NCI-H2081 (cell line): ENCODE measurements around the gene POU1F1.
"Not testable (repeated sequence)": the region's sequence is repeated elsewhere in the genome, so short reads cannot be mapped to it uniquely, and the experiment has no call there.

Experiments used
- DNase-seq, 2 experiments: peaks; one replicate each; lab custom pipeline; 2025; lab: John Stamatoyannopoulos, UW

POU1F1 gene, protein sequence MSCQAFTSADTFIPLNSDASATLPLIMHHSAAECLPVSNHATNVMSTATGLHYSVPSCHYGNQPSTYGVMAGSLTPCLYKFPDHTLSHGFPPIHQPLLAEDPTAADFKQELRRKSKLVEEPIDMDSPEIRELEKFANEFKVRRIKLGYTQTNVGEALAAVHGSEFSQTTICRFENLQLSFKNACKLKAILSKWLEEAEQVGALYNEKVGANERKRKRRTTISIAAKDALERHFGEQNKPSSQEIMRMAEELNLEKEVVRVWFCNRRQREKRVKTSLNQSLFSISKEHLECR

GRCh38 chr3:87276484-87276883, at the start of gene POU1F1:
Gene POU1F1, minus strand, starts transcription at chr3:87276584. Its CDS starts 122 bp downstream, at chr3:87276462.
- no peak for DNase-seq

- no peak for DNase-seq
Measured at GRCh38 chr3:87324609-87325008, 48.2 kb upstream of the POU1F1 start.

DNA sequence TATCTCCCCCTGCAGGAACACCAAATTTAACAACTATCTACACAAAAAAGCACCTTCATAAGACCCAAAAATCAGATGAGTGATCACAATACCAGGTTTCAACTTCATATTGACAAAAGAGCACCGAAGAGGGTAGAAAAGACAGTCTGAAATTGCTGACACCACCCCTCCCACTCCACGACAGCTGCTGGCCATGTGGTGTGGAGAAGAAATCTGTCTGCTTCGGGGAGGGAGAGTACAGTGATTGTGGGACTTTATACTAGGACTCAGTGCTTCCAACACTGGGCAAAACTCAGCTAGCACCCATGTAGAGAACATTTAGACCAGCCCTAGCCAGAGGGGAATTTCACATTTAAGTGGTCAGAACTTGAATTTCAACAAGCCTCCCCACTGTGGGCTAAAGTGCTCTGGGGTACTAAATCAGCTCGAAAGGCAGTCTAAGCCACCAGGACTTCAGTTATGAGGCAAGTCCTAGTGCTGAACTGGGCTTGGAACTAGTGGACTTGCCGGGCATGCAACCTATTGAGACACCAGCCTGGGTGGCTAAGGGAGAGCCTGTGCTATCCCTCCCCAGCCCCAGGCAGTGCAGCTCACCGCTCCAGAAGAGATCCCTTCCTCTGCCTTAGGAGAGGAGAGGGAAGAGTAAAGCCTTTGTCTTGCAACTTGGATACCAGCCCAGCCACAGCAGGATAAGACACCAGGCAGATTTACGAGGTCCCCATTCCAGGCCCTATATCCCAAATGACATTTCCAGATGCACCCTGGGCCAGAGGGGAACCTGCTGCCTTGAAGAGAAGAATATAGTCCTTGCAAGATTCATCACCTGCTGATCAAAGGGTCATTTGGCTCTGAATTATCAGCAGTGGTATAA, 44.6 kb upstream of the POU1F1 start:
- peak; percentile 32 to 36 for DNase-seq

- DNase-seq, result peak in 1 of 2 experiments; percentile 55
Measured at GRCh38 chr3:87318617-87319021, 42.2 kb upstream of the POU1F1 start.

DNA sequence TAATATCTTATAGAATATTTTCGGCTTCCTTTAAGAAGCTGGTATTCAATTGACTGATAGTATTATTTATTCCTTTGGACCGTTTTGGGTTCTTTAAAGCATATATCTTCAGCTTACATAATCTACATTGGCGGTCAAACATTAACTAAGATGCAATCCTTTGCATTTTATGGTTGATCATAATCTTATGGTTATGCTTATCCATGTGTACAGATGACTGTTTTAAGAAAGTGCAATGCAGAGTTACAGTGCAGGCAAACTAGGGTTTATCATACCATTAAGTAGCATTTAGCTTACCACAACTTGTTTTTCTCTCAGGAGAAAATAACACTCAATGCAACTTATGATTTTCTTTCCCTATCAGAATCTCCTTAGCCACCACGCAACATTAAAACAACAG, 41.4 kb upstream of the POU1F1 start:
- no peak for DNase-seq

GRCh38 chr3:87313641-87314040, 37.3 kb upstream of the POU1F1 start:
- no peak for DNase-seq

GRCh38 chr3:87311309-87311708, 34.9 kb upstream of the POU1F1 start:
- DNase-seq, result no peak

GRCh38 chr3:87309601-87310000, 33.2 kb upstream of the POU1F1 start:
- DNase-seq, result no peak

GRCh38 chr3:87307805-87308204, 31.4 kb upstream of the POU1F1 start:
- DNase-seq, result no peak

DNA sequence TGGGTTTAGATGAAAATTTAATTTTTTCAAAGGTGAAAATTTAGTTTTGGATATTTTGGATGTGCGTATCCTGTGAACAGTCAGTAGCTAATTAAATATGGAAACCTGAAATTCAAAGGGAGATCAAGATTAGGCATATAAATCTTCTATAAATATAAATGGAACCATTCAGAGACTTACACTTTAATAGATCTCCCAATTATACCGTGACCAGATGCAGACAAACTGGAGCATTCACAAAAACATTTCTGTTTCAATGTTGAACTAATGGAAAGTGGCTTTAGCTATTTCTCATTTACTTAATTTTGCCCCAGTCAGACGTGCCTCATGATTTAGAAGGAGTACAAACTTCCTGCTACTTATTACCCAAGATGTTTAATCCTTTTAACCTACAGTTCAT, 29.1 kb upstream of the POU1F1 start:
- DNase-seq, result no peak

- DNase-seq, result not testable (repeated sequence)
Measured at GRCh38 chr3:87305031-87305430, 28.6 kb upstream of the POU1F1 start.

DNA sequence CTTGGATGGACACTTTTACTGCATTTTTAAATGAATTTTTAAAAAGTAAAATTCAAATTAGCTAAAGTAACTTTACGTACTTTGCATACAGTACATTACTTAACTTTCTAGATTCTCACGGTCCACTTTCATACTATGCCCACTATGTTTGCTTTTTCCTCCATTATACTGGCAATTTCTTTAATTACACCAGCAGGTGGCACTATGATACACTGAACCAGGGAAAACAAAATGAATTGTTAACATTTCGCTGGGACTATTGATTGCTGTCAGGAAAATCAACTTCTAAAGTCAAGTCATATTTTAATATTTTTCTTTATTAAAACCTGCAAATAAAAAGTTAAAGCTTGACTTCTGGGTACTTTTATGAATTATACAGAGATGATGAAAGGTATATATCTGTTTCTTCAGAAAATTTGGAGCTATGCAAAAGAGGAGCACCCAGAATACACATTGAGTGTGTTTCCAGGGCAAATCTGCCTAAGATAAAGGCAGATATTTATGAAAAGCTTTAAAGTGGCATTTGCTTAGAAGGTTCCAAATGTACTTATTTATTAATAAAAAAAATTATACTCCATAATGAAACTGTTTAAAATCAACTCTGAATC, 21.8 kb upstream of the POU1F1 start:
- DNase-seq, result peak; percentile 6 to 41

GRCh38 chr3:87288446-87288845, 12.1 kb upstream of the POU1F1 start:
- no peak for DNase-seq

GRCh38 chr3:87287011-87287410, 10.6 kb upstream of the POU1F1 start:
- DNase-seq, result no peak

GRCh38 chr3:87272718-87273341, 3.6 kb downstream of the POU1F1 start:
- no peak for DNase-seq

DNA sequence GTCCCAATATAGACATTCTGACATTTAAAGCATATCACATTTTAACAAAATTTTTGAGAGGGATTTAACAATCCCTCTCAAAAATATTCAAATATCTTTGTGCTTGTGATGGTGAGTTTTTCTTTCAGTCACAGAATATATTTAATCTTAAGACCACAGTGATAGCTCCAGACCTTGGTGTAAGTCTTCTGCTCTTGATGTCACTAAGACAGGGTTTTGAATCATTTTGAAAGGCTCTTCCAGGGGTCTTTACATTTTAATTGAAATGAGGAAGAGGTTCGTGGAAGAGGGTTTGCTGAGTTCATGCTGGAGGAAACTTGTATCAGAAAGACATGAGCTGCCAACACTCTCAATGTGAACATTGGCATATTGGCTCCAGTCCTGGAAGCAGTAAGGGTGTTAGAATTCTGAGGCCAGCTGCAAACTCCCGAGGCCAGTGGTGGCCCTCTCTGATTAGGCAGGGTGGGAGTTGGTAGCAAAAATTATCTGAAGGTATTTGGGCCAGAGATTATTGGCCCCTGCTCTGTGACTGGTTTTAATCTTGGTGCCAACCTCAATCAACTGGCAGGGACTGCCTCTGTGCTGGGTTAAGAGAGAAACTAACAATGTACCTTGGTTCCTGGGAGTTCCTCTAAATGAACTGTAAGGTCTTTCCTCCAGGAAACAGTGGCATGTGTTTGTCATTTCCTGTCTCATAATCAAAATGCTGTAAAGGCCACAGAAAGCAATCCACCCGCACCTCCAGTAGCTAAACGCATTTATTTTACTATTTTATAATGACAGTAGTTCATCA, 5.3 kb downstream of the POU1F1 start:
- no peak for DNase-seq

DNA sequence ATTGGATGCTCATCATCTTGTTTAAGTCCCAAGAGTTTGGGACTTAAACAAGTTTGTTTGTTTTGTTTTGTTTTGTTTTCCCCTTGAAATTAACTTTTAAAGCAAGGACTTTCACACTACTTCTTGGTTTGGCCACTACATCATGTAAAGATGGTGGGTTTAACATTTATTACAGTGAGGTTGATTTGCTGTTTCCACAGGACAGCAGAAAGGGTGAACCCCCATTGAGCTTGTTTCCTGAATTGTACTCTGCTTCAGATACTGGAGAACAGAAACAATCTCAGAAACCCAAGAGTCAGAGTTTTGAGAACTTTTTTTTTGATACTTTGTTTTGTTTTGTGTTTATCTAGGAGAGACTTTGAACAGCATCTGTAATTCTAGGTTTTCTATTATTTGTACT, 6.7 kb downstream of the POU1F1 start:
- DNase-seq, result no peak

- DNase-seq, result peak; percentile 32 to 59
Measured at GRCh38 chr3:87268646-87269211, 7.7 kb downstream of the POU1F1 start.

DNA sequence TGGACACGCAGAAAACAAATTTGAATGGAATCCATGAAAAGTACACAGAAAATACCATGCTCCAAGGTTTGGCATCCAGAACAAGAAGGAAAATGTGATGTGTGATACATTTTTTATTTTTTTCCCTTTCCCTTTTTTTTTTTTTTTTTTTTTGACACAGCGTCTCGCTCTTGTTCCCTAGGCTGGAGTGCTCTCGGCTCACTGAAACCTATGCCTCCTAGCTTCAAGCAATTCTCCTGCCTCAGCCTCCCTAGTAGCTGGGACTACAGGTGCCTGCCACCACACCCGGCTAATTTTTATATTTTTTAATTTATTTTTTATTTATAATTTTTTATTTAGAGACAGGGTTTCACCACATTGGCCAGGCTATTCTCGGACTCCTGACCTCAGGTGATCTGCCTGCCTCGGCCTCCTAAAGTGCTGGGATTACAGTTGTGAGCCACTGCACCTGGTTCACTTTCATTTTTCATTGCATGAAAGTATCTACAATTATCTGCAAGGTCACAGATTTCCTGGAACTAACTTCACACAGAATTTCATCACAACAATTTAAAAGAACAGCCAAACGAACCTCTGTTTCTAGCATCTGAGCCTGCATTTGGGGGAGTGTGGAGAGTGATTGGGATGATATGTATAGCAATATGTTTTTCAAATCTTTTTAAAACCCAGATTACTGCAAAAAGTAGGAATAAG, 8.3 kb downstream of the POU1F1 start:
- no peak for DNase-seq

DNA sequence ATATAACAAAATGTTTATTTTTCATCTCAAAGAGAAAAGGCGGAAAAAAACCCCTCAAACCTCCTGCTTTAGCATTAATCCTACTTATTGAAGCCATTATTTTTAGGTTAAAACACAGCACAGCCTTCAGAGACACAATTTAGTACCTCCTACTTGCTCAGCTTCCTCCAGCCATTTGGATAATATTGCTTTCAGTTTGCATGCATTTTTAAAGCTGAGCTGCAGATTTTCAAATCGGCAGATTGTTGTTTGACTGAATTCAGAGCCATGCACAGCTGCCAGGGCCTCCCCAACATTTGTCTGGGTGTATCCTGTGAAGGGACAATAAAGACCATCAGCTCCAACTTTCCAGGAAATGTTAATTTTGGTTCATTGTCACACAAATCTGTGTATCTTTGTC, 14.5 kb downstream of the POU1F1 start:
- DNase-seq, result no peak

- peak; percentile 37 to 47 for DNase-seq
Measured at GRCh38 chr3:87260270-87260669, 16.1 kb downstream of the POU1F1 start.
